ENCODE results near the gene PPP4C.

The PPP4C gene

GRCh38 chr16:30049871-30050270, 25.9 kb upstream of the PPP4C start:
- no peak for TF ChIP-seq CTCF (IDR thresholded peaks at IDR 0.05; ENCODE audit: low read depth, low read length)
- no peak for DNase-seq (ENCODE audit: extremely low read depth, low read depth)

- DNase-seq (ENCODE audit: extremely low read depth, low read depth), result no peak
- TF ChIP-seq CTCF (IDR thresholded peaks at IDR 0.05; ENCODE audit: low read depth, low read length), result no peak
These were observed 24.3 kb upstream of the PPP4C start for GRCh38 chr16:30051518-30051917.

GRCh38 chr16:30052671-30053372, 23.0 kb upstream of the PPP4C start:
- TF ChIP-seq CTCF (IDR thresholded peaks at IDR 0.05; ENCODE audit: low read depth, low read length), result no peak
- DNase-seq (ENCODE audit: extremely low read depth, low read depth), result peak; percentile 75

- no peak for DNase-seq (ENCODE audit: extremely low read depth, low read depth)
- no peak for TF ChIP-seq CTCF (IDR thresholded peaks at IDR 0.05; ENCODE audit: low read depth, low read length)
These were observed 22.3 kb upstream of the PPP4C start for GRCh38 chr16:30053376-30054015.

- TF ChIP-seq CTCF (IDR thresholded peaks at IDR 0.05; ENCODE audit: low read depth, low read length), result no peak
- DNase-seq (ENCODE audit: extremely low read depth, low read depth), result no peak
These were observed 21.3 kb upstream of the PPP4C start for GRCh38 chr16:30054451-30054850.

GRCh38 chr16:30054959-30055553, 20.7 kb upstream of the PPP4C start:
- peak; percentile 46 for TF ChIP-seq CTCF (IDR thresholded peaks at IDR 0.05; ENCODE audit: low read depth, low read length)

GRCh38 chr16:30060346-30060745, 15.4 kb upstream of the PPP4C start:
- no peak for TF ChIP-seq CTCF (IDR thresholded peaks at IDR 0.05; ENCODE audit: low read depth, low read length)
- DNase-seq (ENCODE audit: extremely low read depth, low read depth), result no peak

More at GRCh38 chr16:30054959-30055553, 20.7 kb upstream of the PPP4C start:
- no peak for DNase-seq (ENCODE audit: extremely low read depth, low read depth)

Measured in AG09319 (cell line).